ENCODE results near the gene SETD7. TPM values are rescaled to one million over a fixed set of nuclear protein-coding genes. Genes with fewer than 3 reads are reported as not detected.
A peak's percentile ranks its signal among the peaks of the same experiment; 100 is the strongest.

Gene SETD7
- polyA plus RNA-seq, 3 donors, result 14.1 to 16.8 (median 15.4) TPM

- intact Hi-C loops (cut with micrococcal nuclease), result no loop called here
- Mint-ChIP-seq H3K27ac (no peak overlapping the region), H3K4me1 (peaks cover 57% of the 10 kb centered on the region)
Measured at GRCh38 chr4:139526928-139527327, 29.1 kb downstream of the SETD7 start.

GRCh38 chr4:139525414-139525813 is 30.6 kb downstream of the SETD7 start:
- peaks cover 52 to 79% of the 10 kb centered on the region in 2 donors for H3K36me3 Mint-ChIP-seq
- no peaks in the 10 kb centered on the region for H3K27me3 Mint-ChIP-seq (ENCODE audit: low read depth in 3 of 3)
- intact Hi-C loops (cut with micrococcal nuclease), result no loop called here
- no peak overlapping the region for H2AFZ ChIP-seq (ENCODE audit: insufficient read depth, low read depth, low read length, poor library complexity, severe bottlenecking)
- no peaks in the 10 kb centered on the region for H3K9me3 ChIP-seq (replicated peaks in 1 of 2; ENCODE audit: control insufficient read depth in 1 of 2, insufficient read depth in 1 of 2, low read length in 2 of 2)
- no peak for TF ChIP-seq CTCF (IDR thresholded peaks at IDR 0.05)
- H3K4me3 Mint-ChIP-seq, result no peak overlapping the region
- H3K4me1 Mint-ChIP-seq, result peaks cover 62% of the 10 kb centered on the region
- no peak overlapping the region for H3K27ac Mint-ChIP-seq
- H3K27ac ChIP-seq (ENCODE audit: low read depth in 1 of 2, low read length in 2 of 2), result peak overlapping the region in 1 of 2 donors; percentile 30
- no CpG with 5 or more reads among the region's 2 CpGs for WGBS (ENCODE audit: insufficient coverage)
- no peak overlapping the region for H3K9ac ChIP-seq (ENCODE audit: insufficient read depth, low read length, poor library complexity, severe bottlenecking)
- H3K4me2 ChIP-seq (replicated peaks; ENCODE audit: extremely low read depth, low read length, poor library complexity, severe bottlenecking), result no peak overlapping the region
- no peaks in the 10 kb centered on the region for H3K27me3 ChIP-seq (ENCODE audit: control insufficient read depth in 2 of 2, insufficient read depth in 2 of 2, low read length in 2 of 2)
- H3K4me1 ChIP-seq (ENCODE audit: control insufficient read depth in 1 of 2, insufficient read depth in 2 of 2, low read length in 2 of 2), result peaks cover 36 to 48% of the 10 kb centered on the region in 2 donors
- peaks cover 38 to 79% of the 10 kb centered on the region in 2 donors for H3K36me3 ChIP-seq (replicated peaks in 1 of 2; ENCODE audit: control insufficient read depth in 1 of 2, insufficient read depth in 2 of 2, low read length in 2 of 2)
- DNase-seq, result no peak
- peaks cover 6% of the 10 kb centered on the region for H3K79me2 ChIP-seq (ENCODE audit: insufficient read depth, low read length)
- H3K4me3 ChIP-seq (replicated peaks in 1 of 3; ENCODE audit: low read depth in 2 of 3, low read length in 3 of 3), result no peak overlapping the region
- H3K9me3 Mint-ChIP-seq, result no peaks in the 10 kb centered on the region
- peaks cover 39% of the 10 kb centered on the region for H4K20me1 ChIP-seq (ENCODE audit: insufficient read depth, low read length)

More at GRCh38 chr4:139526928-139527327, 29.1 kb downstream of the SETD7 start:
- Histone ChIP-seq H3K79me2 (ENCODE audit: insufficient read depth, low read length) (peaks cover 6% of the 10 kb centered on the region), H3K4me2 (replicated peaks; ENCODE audit: extremely low read depth, low read length, poor library complexity, severe bottlenecking) (no peak overlapping the region), H3K4me1 (ENCODE audit: control insufficient read depth in 1 of 2, insufficient read depth in 2 of 2, low read length in 2 of 2) (peaks cover 26 to 36% of the 10 kb centered on the region in 2 donors), H3K9ac (ENCODE audit: insufficient read depth, low read length, poor library complexity, severe bottlenecking) (no peak overlapping the region), H2AFZ (ENCODE audit: insufficient read depth, low read depth, low read length, poor library complexity, severe bottlenecking) (no peak overlapping the region), H3K27ac (ENCODE audit: low read depth in 1 of 2, low read length in 2 of 2) (no peak overlapping the region), H3K36me3 (replicated peaks in 1 of 2; ENCODE audit: control insufficient read depth in 1 of 2, insufficient read depth in 2 of 2, low read length in 2 of 2) (peaks cover 44 to 74% of the 10 kb centered on the region in 2 donors), H3K4me3 (replicated peaks in 1 of 3; ENCODE audit: low read depth in 2 of 3, low read length in 3 of 3) (no peak overlapping the region), H3K9me3 (replicated peaks in 1 of 2; ENCODE audit: control insufficient read depth in 1 of 2, insufficient read depth in 1 of 2, low read length in 2 of 2) (no peaks in the 10 kb centered on the region), H4K20me1 (ENCODE audit: insufficient read depth, low read length) (peaks cover 43% of the 10 kb centered on the region), H3K27me3 (ENCODE audit: control insufficient read depth in 2 of 2, insufficient read depth in 2 of 2, low read length in 2 of 2) (no peaks in the 10 kb centered on the region)
- Mint-ChIP-seq H3K4me3 (no peak overlapping the region), H3K36me3 (peaks cover 51 to 76% of the 10 kb centered on the region in 2 donors), H3K9me3 (no peaks in the 10 kb centered on the region), H3K27me3 (ENCODE audit: low read depth in 3 of 3) (no peaks in the 10 kb centered on the region)
- no peak for DNase-seq
- TF ChIP-seq CTCF (IDR thresholded peaks at IDR 0.05), result no peak
- WGBS (ENCODE audit: insufficient coverage), result no CpG with 5 or more reads among the region's 2 CpGs

Measured in CD14-positive monocyte (primary cell).